Upper lobe of left lung (tissue), 6 donors: Measurements from ENCODE around the gene C11orf58. TPM values are rescaled to one million over a fixed set of nuclear protein-coding genes. Genes with fewer than 3 reads are reported as not detected.

Source experiments
- ATAC-seq, 2 donors: fragments of 200-7000 bp; cut with Tn5 transposase; one replicate each; pipeline ENCODE4 v1.9.1; 2022; ENCODE audit warnings: mild to moderate bottlenecking in 2 of 2, moderate library complexity in 2 of 2; ENCODE audit not compliant: low FRiP score in 2 of 2
- DNase-seq, 2 donors: peaks; one replicate each; pipeline ENCODE4 v3.0.0-alpha.2; 2019 to 2020
- H3K27ac ChIP-seq, 4 donors: fragments of 200-600 bp; sonication (generic); one replicate each; pipeline ENCODE4 v1.5.1; 2016 to 2019
- H3K27me3 ChIP-seq, 4 donors: fragments of 200-600 bp; sonication (generic); one replicate each; pipeline ENCODE4 v1.5.1; 2017 to 2019
- H3K36me3 ChIP-seq, 4 donors: fragments of 200-600 bp; sonication (generic); one replicate each; pipeline ENCODE4 v1.5.1; 2016 to 2019
- H3K4me1 ChIP-seq, 4 donors: fragments of 200-600 bp; sonication (generic); one replicate each; pipeline ENCODE4 v1.5.1; 2018 to 2019
- H3K4me3 ChIP-seq, 4 donors: fragments of 200-600 bp; sonication (generic); one replicate each; pipeline ENCODE4 v1.5.1; 2017 to 2019; ENCODE audit warnings: mild to moderate bottlenecking in 2 of 4, moderate library complexity in 1 of 4
- H3K9me3 ChIP-seq, 4 donors: fragments of 200-600 bp; sonication (generic); one replicate each; pipeline ENCODE4 v1.5.1; 2018 to 2019
- EP300 ChIP-seq, 4 donors: sonication (generic); formaldehyde crosslinking; IDR thresholded peaks; one replicate each; pipeline ENCODE4 v1.5.1; 2017; ENCODE audit warnings: antibody characterized with exemption in 4 of 4, control low read depth in 2 of 4
- POLR2A ChIP-seq, 4 donors: fragments of 450-650 bp; IDR thresholded peaks; one replicate each; pipeline ENCODE4 v1.5.1; 2016 to 2017; ENCODE audit warnings: antibody characterized with exemption in 4 of 4, mild to moderate bottlenecking in 2 of 4
- POLR2AphosphoS5 ChIP-seq, 2 donors: sonication (generic); formaldehyde crosslinking; IDR thresholded peaks; one replicate each; pipeline ENCODE4 v1.5.1; 2017; ENCODE audit warnings: antibody characterized with exemption in 2 of 2
- WGBS, 2 donors: methylation state at CpG; one replicate each; pipeline ENCODE4 v1.1.5; 2017 to 2018; 5-methylcytosine and 5-hydroxymethylcytosine counted together
- total RNA-seq, 6 donors: library from RNA; depleted of rRNA in 4 of 6; stranded (reverse); fragments of >200 nt in 4 of 6; gene quantifications; one replicate each; pipeline versions ENCODE4 v1.1.0 to v1.2.1, GENCODE V29; 2016 to 2021
- TF ChIP-seq, protein P1 (sequence below), 6 experiments: fragments of 450-650 bp in 4 of 6; fragments of 200-600 bp in 2 of 6; sonication (generic) in 2 of 6; IDR thresholded peaks; one replicate each; pipeline ENCODE4 v1.5.1; 2016 to 2019; ENCODE audit warnings: antibody characterized with exemption in 6 of 6
- donor health status: DM: no; HTN: no; CAD: no; lungs with moderate emphysema.
- donor health status: DM: no; HTN: yes; CAD: no; lungs with severe emphysema.

Gene C11orf58
- total RNA-seq, 6 donors from 2014 or later, result 99.9 to 179 (median 112) TPM

DNA sequence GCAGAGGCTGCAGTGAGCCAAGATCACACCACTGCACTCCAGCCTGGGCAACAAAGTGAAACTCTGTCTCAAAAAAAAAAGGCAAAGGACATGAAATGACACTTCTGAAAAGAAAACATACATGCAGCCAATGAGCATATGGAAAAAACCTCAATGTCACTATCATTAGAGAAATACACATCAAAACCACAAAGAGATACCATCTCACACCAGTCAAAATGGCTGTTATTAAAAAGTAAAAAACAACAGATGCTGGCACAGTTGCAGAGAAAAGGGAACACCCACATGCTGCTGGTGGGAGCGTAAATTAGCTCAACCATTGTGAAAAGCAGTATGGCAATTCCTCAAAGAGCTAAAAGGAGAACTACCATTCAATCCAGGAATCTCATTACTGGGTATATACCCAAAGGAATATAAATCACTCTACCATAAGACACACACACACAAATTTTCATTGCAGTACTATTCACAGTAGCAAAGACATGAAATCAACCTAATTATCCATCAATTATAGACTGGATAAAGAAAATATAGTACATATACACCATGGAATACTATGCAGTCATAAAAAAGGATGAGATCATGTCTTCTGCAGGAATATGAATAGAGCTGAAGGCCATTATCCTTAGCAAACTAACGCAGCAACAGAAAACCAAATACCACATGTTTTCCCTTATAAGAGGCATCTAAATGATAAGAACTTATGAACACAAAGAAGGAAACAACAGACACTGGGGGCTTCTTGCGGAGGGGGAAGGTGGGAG, 15.7 kb upstream of the C11orf58 start:
- Histone ChIP-seq H3K36me3 (no peaks in the 10 kb centered on the region), H3K27me3 (no peaks in the 10 kb centered on the region), H3K4me3 (no peak overlapping the region), H3K9me3 (no peaks in the 10 kb centered on the region), H3K27ac (no peak overlapping the region), H3K4me1 (no peaks in the 10 kb centered on the region)
- TF ChIP-seq POLR2A (IDR thresholded peaks at IDR 0.05) (no peak), EP300 (IDR thresholded peaks at IDR 0.05) (no peak), POLR2AphosphoS5 (IDR thresholded peaks at IDR 0.05) (no peak)
- TF ChIP-seq, protein P1, sequence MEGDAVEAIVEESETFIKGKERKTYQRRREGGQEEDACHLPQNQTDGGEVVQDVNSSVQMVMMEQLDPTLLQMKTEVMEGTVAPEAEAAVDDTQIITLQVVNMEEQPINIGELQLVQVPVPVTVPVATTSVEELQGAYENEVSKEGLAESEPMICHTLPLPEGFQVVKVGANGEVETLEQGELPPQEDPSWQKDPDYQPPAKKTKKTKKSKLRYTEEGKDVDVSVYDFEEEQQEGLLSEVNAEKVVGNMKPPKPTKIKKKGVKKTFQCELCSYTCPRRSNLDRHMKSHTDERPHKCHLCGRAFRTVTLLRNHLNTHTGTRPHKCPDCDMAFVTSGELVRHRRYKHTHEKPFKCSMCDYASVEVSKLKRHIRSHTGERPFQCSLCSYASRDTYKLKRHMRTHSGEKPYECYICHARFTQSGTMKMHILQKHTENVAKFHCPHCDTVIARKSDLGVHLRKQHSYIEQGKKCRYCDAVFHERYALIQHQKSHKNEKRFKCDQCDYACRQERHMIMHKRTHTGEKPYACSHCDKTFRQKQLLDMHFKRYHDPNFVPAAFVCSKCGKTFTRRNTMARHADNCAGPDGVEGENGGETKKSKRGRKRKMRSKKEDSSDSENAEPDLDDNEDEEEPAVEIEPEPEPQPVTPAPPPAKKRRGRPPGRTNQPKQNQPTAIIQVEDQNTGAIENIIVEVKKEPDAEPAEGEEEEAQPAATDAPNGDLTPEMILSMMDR (IDR thresholded peaks at IDR 0.05), result no peak
- DNase-seq, result no peak
- no peak for ATAC-seq
- WGBS, 2 donors, result 67 to 80% methylated on average over 3 of the region's 3 CpGs

DNA sequence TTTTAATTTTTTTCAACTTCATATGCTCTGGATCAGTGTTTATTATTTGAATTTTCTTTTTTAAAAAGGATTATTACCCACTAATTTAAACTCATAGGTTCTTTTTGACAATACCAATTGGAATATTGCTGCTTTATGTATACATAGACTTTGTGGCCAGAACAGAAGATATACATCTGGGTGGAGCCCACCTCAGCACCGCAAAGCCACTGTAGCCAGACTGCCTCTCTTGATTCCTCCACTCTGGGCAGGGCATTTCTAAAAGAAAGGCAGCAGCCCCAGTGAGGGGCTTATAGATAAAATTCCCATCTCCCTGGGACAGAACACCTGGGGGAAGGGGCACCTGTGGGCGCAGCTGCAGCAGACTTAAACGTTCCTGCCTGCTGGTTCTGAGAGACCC, 10.6 kb upstream of the C11orf58 start:
- H3K4me1 ChIP-seq, result no peaks in the 10 kb centered on the region
- 77 to 93% methylated on average over 1 to 3 of the region's 3 CpGs for WGBS, 2 donors
- H3K36me3 ChIP-seq, result no peaks in the 10 kb centered on the region
- DNase-seq (no peak), ATAC-seq (no peak)
- no peak overlapping the region for H3K4me3 ChIP-seq
- H3K27me3 ChIP-seq, result no peaks in the 10 kb centered on the region
- H3K9me3 ChIP-seq, result no peaks in the 10 kb centered on the region
- H3K27ac ChIP-seq, result no peak overlapping the region
- TF ChIP-seq, protein P1 (IDR thresholded peaks at IDR 0.05), result no peak
- TF ChIP-seq EP300 (IDR thresholded peaks at IDR 0.05) (no peak), POLR2AphosphoS5 (IDR thresholded peaks at IDR 0.05) (no peak), POLR2A (IDR thresholded peaks at IDR 0.05) (no peak)

DNA sequence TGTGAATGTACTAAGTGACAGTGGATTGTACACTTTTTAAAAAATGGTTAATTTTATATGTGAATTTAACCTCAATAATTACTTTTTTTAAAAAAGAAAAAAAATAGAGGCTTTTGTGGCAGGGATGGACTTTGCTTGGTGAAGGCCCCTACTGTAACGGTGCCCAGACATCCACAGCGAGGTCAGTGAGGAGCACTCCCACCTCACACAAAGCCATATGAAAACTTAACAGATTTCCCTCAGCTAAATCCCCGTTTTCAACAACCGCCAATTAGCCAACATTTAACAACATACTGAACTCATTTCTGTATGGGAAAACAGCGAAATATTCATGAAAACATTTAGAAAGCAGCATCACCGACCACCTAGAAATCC, 642 bp upstream of the C11orf58 start:
- TF ChIP-seq EP300 (IDR thresholded peaks at IDR 0.05), result no peak
- TF ChIP-seq POLR2A (IDR thresholded peaks at IDR 0.05), result no peak
- TF ChIP-seq, protein P1 (IDR thresholded peaks at IDR 0.05), result no peak
- no peak for TF ChIP-seq POLR2AphosphoS5 (IDR thresholded peaks at IDR 0.05)
- Histone ChIP-seq H3K36me3 (no peaks in the 10 kb centered on the region), H3K27me3 (no peaks in the 10 kb centered on the region), H3K4me3 (peak overlapping the region; percentile 39 to 78 (median 68)), H3K4me1 (peaks cover 30 to 42% (median 33%) of the 10 kb centered on the region in 4 donors), H3K27ac (peak overlapping the region; percentile 94 to 99 (median 97)), H3K9me3 (no peaks in the 10 kb centered on the region)
- WGBS, 2 donors, result 0 to 1% methylated on average over 6 of the region's 6 CpGs
- DNase-seq (no peak), ATAC-seq (peak; percentile 3 to 53)

DNA sequence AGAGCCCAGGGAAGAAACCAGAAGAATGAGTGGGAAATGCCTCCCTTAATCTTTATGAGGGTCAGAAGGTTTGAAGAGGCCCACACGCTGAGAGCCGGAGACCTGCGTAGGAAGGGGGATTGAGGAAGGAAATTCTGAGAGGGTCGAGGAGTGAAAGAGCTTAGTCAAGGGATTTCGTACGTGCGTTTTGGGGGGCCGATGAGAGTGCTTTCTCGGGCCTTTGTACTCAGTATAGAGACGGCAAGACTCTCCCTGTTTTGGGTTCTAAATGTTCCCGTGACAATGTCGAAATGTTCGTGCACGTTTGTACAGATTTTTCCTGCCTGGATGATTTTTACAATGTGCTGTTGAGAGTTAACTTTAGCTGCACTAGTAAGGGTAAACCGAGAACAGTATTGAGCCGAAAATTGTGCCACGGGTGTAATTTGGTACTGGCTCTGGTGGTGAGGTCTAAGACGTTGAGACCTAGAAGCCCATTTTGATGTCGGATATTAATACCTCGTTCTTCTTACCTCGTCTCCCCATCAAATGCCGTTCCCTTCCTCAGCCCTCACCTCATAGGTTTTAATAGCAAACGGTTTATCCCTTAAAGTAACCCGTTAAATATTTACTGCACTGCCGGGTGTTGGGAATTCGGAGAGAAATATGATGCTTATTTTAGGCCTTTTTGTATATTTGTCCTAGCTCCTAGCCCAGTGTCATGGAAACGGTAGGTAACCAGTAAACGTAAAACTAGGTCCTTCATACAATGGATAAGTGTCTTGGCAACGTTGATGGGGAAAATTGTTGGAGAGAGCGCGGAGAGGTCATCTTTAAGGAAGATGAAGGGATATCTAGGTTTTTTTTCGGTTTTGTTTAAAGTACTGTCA, 734 bp downstream of the C11orf58 start:
- Histone ChIP-seq H3K9me3 (no peaks in the 10 kb centered on the region), H3K27me3 (no peaks in the 10 kb centered on the region), H3K4me1 (peaks cover 36 to 54% (median 39%) of the 10 kb centered on the region in 4 donors), H3K36me3 (no peaks in the 10 kb centered on the region), H3K4me3 (peak overlapping the region; percentile 65 to 78 (median 68)), H3K27ac (peak overlapping the region; percentile 94 to 99 (median 97))
- TF ChIP-seq POLR2A (IDR thresholded peaks at IDR 0.05) (no peak), POLR2AphosphoS5 (IDR thresholded peaks at IDR 0.05) (no peak), EP300 (IDR thresholded peaks at IDR 0.05) (no peak)
- TF ChIP-seq, protein P1 (IDR thresholded peaks at IDR 0.05), result no peak
- 3% methylated on average over 32 of the region's 32 CpGs for WGBS, 2 donors
- peak in 1 of 2 donors; percentile 25 for ATAC-seq
- no peak for DNase-seq
